ENCODE data around the gene PHAX.
"Not testable (repeated sequence)": the region's sequence is repeated elsewhere in the genome, so short reads cannot be mapped to it uniquely, and the experiment has no call there.

The PHAX gene

DNA sequence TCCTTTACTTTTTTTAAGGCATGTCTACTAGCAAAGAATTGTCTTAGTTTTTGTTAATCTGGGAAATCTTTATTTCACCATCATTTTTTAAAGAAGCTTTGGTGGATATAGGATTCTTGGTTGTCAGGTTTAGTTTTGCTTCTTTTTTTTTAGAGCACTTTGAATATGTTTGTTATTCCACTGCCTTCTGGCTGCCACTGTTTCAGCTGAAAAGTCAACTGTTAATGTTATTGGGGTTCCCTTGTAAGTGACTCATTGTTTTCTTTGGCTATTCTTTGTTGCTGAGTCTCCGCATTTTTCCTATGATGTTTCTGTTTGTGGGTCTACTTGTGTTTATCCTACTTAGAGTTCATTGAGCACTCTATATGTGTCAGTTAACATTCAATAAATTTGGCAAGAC, 44.4 kb downstream of the PHAX start:
- no peaks in the 10 kb centered on the region for H3K9me3 ChIP-seq
- no peak for DNase-seq
- H3K4me3 ChIP-seq (ENCODE audit: low read depth, low read length), result no peak overlapping the region
- H3K27me3 ChIP-seq, result no peaks in the 10 kb centered on the region
- no peaks in the 10 kb centered on the region for H3K36me3 ChIP-seq
- H3K4me1 ChIP-seq, result no peaks in the 10 kb centered on the region
- TF ChIP-seq, protein P1, sequence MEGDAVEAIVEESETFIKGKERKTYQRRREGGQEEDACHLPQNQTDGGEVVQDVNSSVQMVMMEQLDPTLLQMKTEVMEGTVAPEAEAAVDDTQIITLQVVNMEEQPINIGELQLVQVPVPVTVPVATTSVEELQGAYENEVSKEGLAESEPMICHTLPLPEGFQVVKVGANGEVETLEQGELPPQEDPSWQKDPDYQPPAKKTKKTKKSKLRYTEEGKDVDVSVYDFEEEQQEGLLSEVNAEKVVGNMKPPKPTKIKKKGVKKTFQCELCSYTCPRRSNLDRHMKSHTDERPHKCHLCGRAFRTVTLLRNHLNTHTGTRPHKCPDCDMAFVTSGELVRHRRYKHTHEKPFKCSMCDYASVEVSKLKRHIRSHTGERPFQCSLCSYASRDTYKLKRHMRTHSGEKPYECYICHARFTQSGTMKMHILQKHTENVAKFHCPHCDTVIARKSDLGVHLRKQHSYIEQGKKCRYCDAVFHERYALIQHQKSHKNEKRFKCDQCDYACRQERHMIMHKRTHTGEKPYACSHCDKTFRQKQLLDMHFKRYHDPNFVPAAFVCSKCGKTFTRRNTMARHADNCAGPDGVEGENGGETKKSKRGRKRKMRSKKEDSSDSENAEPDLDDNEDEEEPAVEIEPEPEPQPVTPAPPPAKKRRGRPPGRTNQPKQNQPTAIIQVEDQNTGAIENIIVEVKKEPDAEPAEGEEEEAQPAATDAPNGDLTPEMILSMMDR (IDR thresholded peaks at IDR 0.05; ENCODE audit: low read depth, low read length), result no peak

GRCh38 chr5:126647071-126647470, 46.3 kb downstream of the PHAX start:
- H3K4me3 ChIP-seq (ENCODE audit: low read depth, low read length), result no peak overlapping the region
- H3K36me3 ChIP-seq, result no peaks in the 10 kb centered on the region

GRCh38 chr5:126648471-126648870, 47.7 kb downstream of the PHAX start:
- Histone ChIP-seq H3K27me3 (no peaks in the 10 kb centered on the region), H3K36me3 (no peaks in the 10 kb centered on the region), H3K4me1 (no peaks in the 10 kb centered on the region), H3K9me3 (no peaks in the 10 kb centered on the region), H3K4me3 (ENCODE audit: low read depth, low read length) (no peak overlapping the region)
- TF ChIP-seq, protein P1 (IDR thresholded peaks at IDR 0.05; ENCODE audit: low read depth, low read length), result no peak
- DNase-seq, result no peak

More at GRCh38 chr5:126647071-126647470, 46.3 kb downstream of the PHAX start:
- Histone ChIP-seq H3K4me1 (no peaks in the 10 kb centered on the region), H3K9me3 (no peaks in the 10 kb centered on the region), H3K27me3 (no peaks in the 10 kb centered on the region)
- DNase-seq, result no peak
- TF ChIP-seq, protein P1 (IDR thresholded peaks at IDR 0.05; ENCODE audit: low read depth, low read length), result no peak

- not testable (repeated sequence) for H3K4me3 ChIP-seq (ENCODE audit: low read depth, low read length); H3K27me3 ChIP-seq; H3K4me1 ChIP-seq; DNase-seq; H3K9me3 ChIP-seq; H3K36me3 ChIP-seq
These were observed 48.3 kb downstream of the PHAX start for GRCh38 chr5:126649057-126649456.

DNA sequence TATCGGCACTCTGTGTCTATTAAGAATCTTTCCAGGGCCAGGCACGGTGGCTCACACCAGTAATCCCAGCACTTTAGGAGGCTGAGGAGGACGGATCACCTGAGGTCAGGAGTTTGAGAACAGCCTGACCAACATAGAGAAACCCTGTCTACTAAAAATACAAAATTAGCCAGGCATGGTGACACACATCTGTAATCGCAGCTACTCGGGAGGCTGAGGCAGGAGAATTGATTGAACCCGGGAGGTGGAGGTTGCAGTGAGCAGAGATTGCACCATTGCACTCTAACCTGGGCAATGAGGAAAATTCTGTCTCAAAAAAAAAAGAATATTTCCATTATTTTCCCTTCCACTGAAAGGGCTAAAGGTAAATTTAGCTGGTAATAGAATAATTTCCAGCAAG, 49.0 kb downstream of the PHAX start:
- not testable (repeated sequence) for DNase-seq; H3K9me3 ChIP-seq; H3K27me3 ChIP-seq; H3K4me3 ChIP-seq (ENCODE audit: low read depth, low read length); H3K4me1 ChIP-seq; H3K36me3 ChIP-seq

DNA sequence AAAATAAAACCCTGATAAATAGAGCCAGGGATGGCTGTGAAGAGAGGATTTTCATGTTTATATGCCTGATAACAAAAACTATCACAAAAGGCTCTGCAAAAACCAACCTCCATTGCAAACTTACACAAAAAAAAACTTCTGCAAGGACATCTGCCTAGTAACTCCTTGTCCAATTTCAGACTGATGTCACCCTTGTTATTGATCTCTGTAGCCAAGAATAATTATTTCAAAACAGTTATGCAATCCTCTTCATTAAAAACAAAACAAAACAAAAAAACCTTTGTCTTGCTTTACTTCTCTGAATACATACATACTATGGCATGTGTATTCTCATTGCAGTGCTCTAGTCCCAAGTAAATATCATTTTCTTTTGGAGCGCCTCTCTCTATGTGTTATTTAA, 49.7 kb downstream of the PHAX start:
- TF ChIP-seq, protein P1 (IDR thresholded peaks at IDR 0.05; ENCODE audit: low read depth, low read length), result no peak
- Histone ChIP-seq H3K4me3 (ENCODE audit: low read depth, low read length) (no peak overlapping the region), H3K4me1 (no peaks in the 10 kb centered on the region), H3K27me3 (no peaks in the 10 kb centered on the region), H3K9me3 (no peaks in the 10 kb centered on the region), H3K36me3 (no peaks in the 10 kb centered on the region)
- DNase-seq, result no peak

GRCh38 chr5:126651013-126651577, 50.3 kb downstream of the PHAX start:
- H3K9me3 ChIP-seq, result no peaks in the 10 kb centered on the region
- DNase-seq, result no peak
- no peaks in the 10 kb centered on the region for H3K27me3 ChIP-seq
- no peak overlapping the region for H3K4me3 ChIP-seq (ENCODE audit: low read depth, low read length)
- H3K4me1 ChIP-seq, result no peaks in the 10 kb centered on the region
- TF ChIP-seq, protein P1 (IDR thresholded peaks at IDR 0.05; ENCODE audit: low read depth, low read length), result no peak
- H3K36me3 ChIP-seq, result no peaks in the 10 kb centered on the region
